H1 (cell line): ENCODE measurements around the gene DNAAF5. TPM values are rescaled to one million over a fixed set of nuclear protein-coding genes. Genes with fewer than 3 reads are reported as not detected.

Source experiments
- polyA plus RNA-seq, 7 experiments: library from polyadenylated mRNA; depleted of rRNA in 3 of 7; stranded (reverse) in 5 of 7; unstranded in 2 of 7; fragments of >200 nt in 5 of 7; fragments of 200-250 nt in 2 of 7; gene quantifications; 1 replicate in 5 of 7; 2 replicates in 1 of 7; 4 replicates in 1 of 7; pipeline versions ENCODE4 v1.2.1 to v1.2.3, GENCODE V29; 2011 to 2013; ENCODE audit warnings: missing spikeins in 2 of 7, mixed read lengths in 2 of 7
- total RNA-seq: library from RNA; stranded (reverse); fragmentation: NEBNext Ultra II Directional; extraction: Animal tissue kit (Norgen Biotek cat#: 25700); gene quantifications from 2 replicates; pipeline ENCODE4 v1.2.1, GENCODE V29; 2021

The DNAAF5 gene
- total and polyA plus RNA-seq, 2 of the 8 experiments (the other 6 are each of a cell fraction or from before 2014, with no cell fraction given) = 55.1 to 95.9 TPM

Other genes starting within 250 kb of the DNAAF5 start
- gene PDGFA, start 206.9 kb upstream of the DNAAF5 start, total RNA-seq = 38.0 and 43.0 TPM in 2 replicates
- 21.1 and 22.3 TPM in 2 replicates for gene PDGFA, start 206.9 kb upstream of the DNAAF5 start, polyA plus RNA-seq (2011; rRNA removed)
- 55.7 and 58.0 TPM in 2 replicates for gene PRKAR1B, start 582 bp downstream of the DNAAF5 start, total RNA-seq
- 12.3 and 23.2 TPM in 2 replicates for gene PRKAR1B, start 582 bp downstream of the DNAAF5 start, polyA plus RNA-seq (2011; rRNA removed)
- 105 and 108 TPM in 2 replicates for gene SUN1, start 105.8 kb downstream of the DNAAF5 start, total RNA-seq
- gene SUN1, start 105.8 kb downstream of the DNAAF5 start, polyA plus RNA-seq (2011; rRNA removed) = 158 and 324 TPM in 2 replicates
- gene GET4, start 149.9 kb downstream of the DNAAF5 start, total RNA-seq = 52.1 and 56.7 TPM in 2 replicates
- gene GET4, start 149.9 kb downstream of the DNAAF5 start, polyA plus RNA-seq (2011; rRNA removed) = 74.1 and 95.0 TPM in 2 replicates
- gene ADAP1, start 228.0 kb downstream of the DNAAF5 start, total RNA-seq = 5.4 and 5.8 TPM in 2 replicates
- 6.1 and 8.1 TPM in 2 replicates for gene ADAP1, start 228.0 kb downstream of the DNAAF5 start, polyA plus RNA-seq (2011; rRNA removed)
- 7.9 and 9.0 TPM in 2 replicates for gene COX19, start 248.8 kb downstream of the DNAAF5 start, total RNA-seq
- 3.9 and 5.8 TPM in 2 replicates for gene COX19, start 248.8 kb downstream of the DNAAF5 start, polyA plus RNA-seq (2011; rRNA removed)